GM18870 (cell line): ENCODE measurements around the gene DLD.
A peak's percentile ranks its signal among the peaks of the same experiment; 100 is the strongest.
"Not testable (repeated sequence)": the region's sequence is repeated elsewhere in the genome, so short reads cannot be mapped to it uniquely, and the experiment has no call there.

Experiments used
- ATAC-seq: cut with Tn5 transposase; IDR thresholded peaks from one replicate; pipeline ENCODE4 v1.9.1; 2021; ENCODE audit warnings: moderate library complexity; ENCODE audit not compliant: unreplicated experiment

The DLD gene

GRCh38 chr7:107874111-107874510 lies 16.9 kb upstream of the DLD start:
- no peak for ATAC-seq

GRCh38 chr7:107874605-107875446 lies 16.2 kb upstream of the DLD start:
- ATAC-seq, result peak; percentile 59

- no peak for ATAC-seq
Observed at GRCh38 chr7:107876916-107877315, 14.1 kb upstream of the DLD start.

- ATAC-seq, result no peak
Observed at GRCh38 chr7:107877731-107878382, 13.1 kb upstream of the DLD start.

- no peak for ATAC-seq
Observed at GRCh38 chr7:107878636-107879035, 12.3 kb upstream of the DLD start.

GRCh38 chr7:107879400-107880035 lies 11.5 kb upstream of the DLD start:
- peak; percentile 78 for ATAC-seq

- ATAC-seq, result no peak
Observed at GRCh38 chr7:107882766-107883165, 8.2 kb upstream of the DLD start.

- ATAC-seq, result no peak
Observed at GRCh38 chr7:107884066-107884818, 6.7 kb upstream of the DLD start.

GRCh38 chr7:107887827-107888226 lies 3.2 kb upstream of the DLD start:
- not testable (repeated sequence) for ATAC-seq

- ATAC-seq, result no peak
Observed at GRCh38 chr7:107889992-107890391, 991 bp upstream of the DLD start.

- no peak for ATAC-seq
Observed at GRCh38 chr7:107890493-107890961, 456 bp upstream of the DLD start.

- ATAC-seq, result peak; percentile 33
Observed at GRCh38 chr7:107891636-107892366, 818 bp downstream of the DLD start.

GRCh38 chr7:107892367-107892741 lies 1.4 kb downstream of the DLD start:
- not testable (repeated sequence) for ATAC-seq

- ATAC-seq, result no peak
Observed at GRCh38 chr7:107898997-107899594, 8.1 kb downstream of the DLD start.

- ATAC-seq, result no peak
Observed at GRCh38 chr7:107900496-107901015, 9.6 kb downstream of the DLD start.

- no peak for ATAC-seq
Observed at GRCh38 chr7:107902381-107902780, 11.4 kb downstream of the DLD start.

GRCh38 chr7:107907790-107908189 lies 16.8 kb downstream of the DLD start:
- ATAC-seq, result no peak

GRCh38 chr7:107909445-107909844 lies 18.5 kb downstream of the DLD start:
- no peak for ATAC-seq

GRCh38 chr7:107911981-107912380 lies 21.0 kb downstream of the DLD start:
- ATAC-seq, result no peak

GRCh38 chr7:107913851-107914250 lies 22.9 kb downstream of the DLD start:
- no peak for ATAC-seq
